Measurements from ENCODE around the gene IL6ST.
"Not testable (repeated sequence)": the region's sequence is repeated elsewhere in the genome, so short reads cannot be mapped to it uniquely, and the experiment has no call there.

IL6ST gene

DNA sequence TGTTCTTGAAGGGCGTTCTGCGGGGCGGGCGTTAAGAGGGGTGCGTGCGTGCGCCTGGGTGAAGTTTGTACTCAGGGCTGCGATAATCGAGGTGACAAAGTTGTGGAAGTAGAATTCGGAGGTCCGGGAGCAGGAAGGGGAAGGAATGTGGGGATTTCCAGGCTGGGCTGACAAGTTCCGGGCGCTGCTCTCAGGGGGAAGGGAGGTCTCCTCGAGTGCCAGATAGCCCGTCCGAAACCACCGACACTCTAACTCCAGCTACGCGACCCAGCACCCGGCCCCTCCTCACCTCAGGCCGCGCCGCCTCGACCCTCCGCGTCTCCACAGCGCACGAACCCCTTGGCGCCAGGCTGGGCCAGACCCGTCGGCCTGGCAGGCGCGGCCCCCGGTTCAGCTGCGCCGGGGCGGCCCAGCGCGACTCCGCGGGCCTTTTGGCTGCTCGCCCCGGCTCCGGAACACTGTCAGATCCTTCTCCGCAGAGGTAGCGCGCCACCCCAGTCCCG, at the start of gene IL6ST:
TSS of gene IL6ST (minus strand) at position 469 of the 503 bp plus-strand sequence. CDS start 18,685 bp downstream, outside the sequence.
- no peak for DNase-seq (ENCODE audit: low read depth, low spot score)
- peak within 1 kb of the TSS; percentile 92 for H3K27ac ChIP-seq

DNA sequence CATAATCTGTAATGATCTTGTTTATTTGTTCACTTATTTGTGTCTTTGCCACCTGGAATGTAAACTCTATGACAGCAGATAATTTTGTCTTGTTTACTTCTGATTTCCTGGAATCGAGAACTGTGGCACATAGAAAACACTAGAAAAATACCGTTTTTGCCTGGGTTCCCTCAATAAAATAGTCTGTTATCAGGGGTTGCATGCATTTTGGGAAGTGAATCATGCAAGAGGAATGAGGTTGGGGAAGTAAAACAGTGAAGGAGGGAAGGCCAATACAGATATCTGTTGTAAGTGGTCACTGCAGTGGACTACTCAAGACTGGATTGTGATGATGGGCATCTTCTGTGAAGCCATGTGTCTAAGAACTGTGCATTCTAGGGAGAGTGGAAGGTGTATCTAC, 45.2 kb upstream of the IL6ST start:
- no peak overlapping the region for H3K27ac ChIP-seq
- no peak for DNase-seq (ENCODE audit: low read depth, low spot score)

DNA sequence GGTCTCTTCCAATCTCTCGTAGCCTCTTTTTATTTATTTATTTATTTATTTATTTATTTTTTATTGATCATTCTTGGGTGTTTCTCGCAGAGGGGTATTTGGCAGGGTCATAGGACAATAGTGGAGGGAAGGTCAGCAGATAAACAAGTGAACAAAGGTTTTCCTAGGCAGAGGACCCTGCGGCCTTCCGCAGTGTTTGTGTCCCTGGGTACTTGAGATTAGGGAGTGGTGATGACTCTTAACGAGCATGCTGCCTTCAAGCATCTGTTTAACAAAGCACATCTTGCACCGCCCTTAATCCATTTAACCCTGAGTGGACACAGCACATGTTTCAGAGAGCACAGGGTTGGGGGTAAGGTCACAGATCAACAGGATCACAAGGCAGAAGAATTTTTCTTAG, 43.4 kb upstream of the IL6ST start:
- DNase-seq (ENCODE audit: low read depth, low spot score), result not testable (repeated sequence)

DNA sequence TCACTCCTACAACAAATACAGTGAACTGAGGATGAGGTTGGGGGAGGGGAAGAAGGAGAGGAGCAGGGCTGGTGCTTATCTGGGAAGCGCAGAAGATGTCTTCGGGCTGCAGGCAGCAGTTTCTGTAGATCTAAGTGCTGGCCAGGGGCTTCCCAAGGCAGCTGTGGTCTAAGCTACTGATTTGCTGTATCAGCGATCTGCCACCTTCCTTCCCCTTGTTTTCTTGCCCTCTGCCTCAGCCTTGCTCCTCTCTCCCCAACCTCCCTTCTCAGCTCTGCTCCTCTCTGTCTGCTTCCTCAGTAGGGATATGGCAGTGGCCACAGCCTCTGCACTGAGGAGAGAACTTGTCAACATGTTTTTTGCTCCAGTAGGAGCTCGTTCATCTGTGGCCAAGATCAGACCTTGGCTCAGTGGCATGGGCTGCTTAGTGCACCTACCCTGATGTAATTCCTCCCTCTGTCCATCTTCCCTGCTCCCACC, 42.8 kb upstream of the IL6ST start:
- H3K27ac ChIP-seq, result no peak overlapping the region
- DNase-seq (ENCODE audit: low read depth, low spot score), result no peak

More for the DNA sequence above, 43.4 kb upstream of the IL6ST start:
- H3K27ac ChIP-seq, result not testable (repeated sequence)

DNA sequence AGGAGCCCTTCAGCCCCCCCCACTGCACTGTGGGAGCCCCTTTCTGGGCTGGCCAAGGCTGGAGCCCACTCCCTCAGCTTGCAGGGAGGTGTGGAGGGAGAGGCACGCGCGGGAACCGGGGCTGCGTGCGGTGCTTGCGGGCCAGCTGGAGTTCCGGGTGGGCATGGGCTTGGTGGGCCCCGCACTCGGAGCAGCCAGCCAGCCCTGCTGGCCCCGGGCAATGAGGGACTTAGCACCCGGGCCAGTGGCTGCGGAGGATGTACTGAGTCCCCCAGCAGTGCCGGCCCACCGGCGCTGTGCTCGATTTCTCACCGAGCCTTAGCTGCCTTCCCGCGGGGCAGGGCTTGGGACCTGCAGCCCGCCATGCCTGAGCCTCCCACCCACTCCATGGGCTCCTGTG, 40.6 kb upstream of the IL6ST start:
- not testable (repeated sequence) for DNase-seq (ENCODE audit: low read depth, low spot score); H3K27ac ChIP-seq

DNA sequence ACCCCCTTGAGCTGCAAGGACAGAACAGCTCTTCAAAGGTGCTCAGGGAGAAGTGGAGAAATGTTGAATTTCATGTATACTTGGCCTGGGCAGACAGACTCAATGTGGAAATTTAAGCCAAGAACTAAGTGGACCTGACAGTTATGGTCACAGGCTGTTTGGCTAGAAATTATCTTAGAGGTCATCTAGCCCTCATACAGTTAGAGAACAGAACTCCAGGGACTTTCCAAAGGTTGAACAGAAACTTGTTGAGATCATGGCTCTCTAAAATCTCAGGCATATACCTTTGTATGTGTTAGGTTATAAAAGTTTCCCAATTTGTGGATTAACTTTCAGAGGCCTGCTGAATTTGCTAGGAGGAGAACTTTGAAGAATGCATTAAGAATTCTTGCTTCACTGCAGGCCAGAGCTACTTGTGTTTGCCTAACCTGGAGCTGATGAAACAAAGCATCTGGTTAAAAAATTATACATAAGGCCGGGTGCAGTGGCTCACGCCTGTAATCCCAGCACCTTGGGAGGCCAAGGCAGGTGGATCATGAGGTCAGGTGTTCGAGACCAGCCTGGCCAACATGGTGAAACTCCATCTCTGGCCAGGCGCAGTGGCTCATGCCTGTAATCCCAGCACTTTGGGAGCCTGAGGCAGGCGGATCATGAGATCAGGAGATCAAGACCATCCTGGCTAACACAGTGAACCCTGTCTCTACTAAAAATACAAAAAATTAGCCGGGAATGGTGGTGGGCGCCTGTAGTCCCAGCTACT, 35.3 kb upstream of the IL6ST start:
- not testable (repeated sequence) for DNase-seq (ENCODE audit: low read depth, low spot score); H3K27ac ChIP-seq

DNA sequence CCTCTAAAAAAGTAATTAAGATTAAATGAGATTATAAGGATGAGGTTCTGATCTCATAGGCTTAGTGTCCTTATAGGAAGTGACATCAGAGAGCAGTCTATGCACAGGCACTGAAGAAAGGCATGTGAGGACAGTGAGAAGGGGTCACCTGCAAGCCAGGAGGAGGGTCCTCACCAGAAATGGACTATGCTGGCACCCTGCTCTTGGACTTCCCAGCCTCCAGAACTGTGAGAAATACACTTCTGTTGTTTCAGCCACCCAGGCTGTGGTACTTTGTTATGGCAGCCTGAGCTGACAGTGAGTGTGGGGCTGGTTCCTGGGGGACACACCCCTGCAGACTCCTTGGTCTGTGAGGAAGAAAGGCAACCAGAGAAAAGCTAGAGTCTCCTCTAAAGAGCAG, 34.7 kb upstream of the IL6ST start:
- DNase-seq (ENCODE audit: low read depth, low spot score), result no peak
- H3K27ac ChIP-seq, result no peak overlapping the region

DNA sequence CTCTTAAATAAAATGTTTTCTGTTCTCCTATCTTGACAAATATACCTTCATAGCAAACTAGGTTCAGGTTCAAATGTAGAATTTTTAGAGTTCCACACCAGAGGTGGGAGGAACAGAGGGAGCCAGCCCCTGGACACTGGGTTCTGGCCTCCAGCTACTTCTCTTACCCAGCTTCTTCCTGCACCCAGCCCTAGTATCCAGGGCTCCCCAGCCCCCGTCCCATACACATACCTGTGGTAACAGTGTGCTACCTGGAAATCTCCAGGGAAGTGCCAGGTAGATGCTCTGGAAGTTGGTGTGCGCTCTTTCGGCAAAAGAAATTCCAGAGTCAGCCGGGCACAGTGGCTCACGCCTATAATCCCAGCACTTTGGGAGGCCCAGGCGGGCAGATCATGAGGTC, 33.9 kb upstream of the IL6ST start:
- no peak overlapping the region for H3K27ac ChIP-seq
- DNase-seq (ENCODE audit: low read depth, low spot score), result no peak

DNA sequence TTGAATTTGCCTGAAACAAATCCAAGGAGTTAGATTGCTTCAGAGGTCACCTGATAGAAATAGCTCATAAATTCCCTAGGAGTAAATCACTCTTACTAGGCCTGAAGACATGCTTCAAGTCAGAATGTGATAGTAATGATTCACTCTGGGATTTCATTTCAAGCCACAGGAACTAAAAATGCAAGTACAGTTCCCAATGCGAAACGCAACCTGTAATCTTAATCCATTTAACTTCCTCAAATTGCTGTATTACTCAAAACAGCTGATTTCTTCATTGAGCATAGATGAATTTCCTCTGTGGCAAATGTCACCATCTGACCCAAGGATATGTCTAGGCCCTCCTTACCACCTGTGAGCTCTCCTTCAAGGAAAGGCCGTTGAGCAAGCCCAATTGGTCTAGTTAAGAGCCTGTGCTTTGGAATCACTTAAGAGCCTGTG, 32.1 kb upstream of the IL6ST start:
- peak; percentile 68 for DNase-seq (ENCODE audit: low read depth, low spot score)
- peak overlapping the region; percentile 73 for H3K27ac ChIP-seq

DNA sequence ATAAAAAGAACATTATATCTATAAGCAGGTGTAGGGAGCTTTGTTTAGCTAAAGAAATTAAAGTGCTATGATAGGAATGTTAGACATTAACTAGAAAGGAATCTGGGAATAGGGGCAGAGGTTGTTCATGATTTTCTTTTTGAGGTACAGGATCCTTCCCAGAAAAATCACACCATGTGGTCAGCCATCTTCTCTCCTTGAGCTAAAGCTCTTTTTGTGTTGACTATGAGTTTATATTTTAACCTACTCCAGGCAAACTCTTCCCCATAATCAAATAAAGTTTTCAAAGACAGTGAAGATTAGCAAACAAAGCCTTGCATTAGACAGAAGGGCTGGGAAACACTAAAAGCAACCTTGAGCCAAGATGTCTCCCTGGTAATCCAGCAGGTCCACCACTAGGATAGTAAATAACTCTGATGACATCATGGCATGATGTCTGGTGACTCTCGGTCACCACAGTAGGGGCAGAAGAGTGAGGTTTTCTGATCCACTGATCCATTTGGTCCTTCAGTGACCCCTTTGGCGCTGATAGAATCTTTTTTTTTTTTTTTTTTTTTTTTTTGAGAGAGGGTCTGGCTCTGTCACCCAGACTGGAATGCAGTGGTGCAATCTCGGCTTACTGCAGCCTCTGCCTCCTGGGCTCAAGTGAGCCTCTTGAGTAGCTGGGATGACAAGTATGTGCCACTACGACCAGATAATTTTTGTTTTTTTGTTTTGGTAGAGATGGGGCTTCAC, 30.6 kb upstream of the IL6ST start:
- no peak for DNase-seq (ENCODE audit: low read depth, low spot score)
- no peak overlapping the region for H3K27ac ChIP-seq

DNA sequence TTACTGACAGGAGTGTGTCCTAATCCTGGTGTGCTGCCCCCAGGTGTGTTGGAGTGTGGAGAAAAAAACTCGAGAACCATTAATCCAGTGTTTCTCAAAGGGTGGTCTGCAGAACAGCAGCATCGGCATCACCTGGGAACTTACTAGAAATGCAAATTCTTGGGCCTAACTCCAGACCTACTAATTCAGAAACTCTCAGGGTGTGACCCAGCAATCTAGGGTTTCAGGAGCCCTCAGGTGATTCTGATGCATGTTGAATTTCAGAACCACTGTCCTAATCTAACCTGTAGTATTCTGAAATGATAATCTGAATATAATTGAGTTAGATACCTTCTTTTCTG, 30.0 kb upstream of the IL6ST start:
- H3K27ac ChIP-seq, result no peak overlapping the region
- DNase-seq (ENCODE audit: low read depth, low spot score), result no peak

DNA sequence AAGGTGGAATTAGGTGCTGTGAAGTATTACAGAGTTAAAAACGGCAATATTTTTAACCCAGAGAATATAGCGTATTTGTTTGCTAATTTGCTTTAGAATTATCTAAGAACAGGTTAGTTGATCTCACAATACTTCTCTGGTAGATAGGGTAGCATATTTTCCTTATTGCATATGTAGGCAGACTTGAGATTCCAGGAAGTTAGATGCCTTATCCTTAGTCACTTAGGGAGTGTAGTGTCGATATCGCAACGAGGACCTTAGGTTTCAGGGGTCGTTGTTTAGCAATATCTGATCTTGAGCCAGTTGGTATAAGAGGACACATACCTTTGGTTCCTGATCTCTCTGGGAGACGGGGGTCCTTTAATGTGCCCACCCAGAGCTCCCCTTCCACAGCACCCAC, 28.5 kb upstream of the IL6ST start:
- H3K27ac ChIP-seq, result no peak overlapping the region
- DNase-seq (ENCODE audit: low read depth, low spot score), result no peak

DNA sequence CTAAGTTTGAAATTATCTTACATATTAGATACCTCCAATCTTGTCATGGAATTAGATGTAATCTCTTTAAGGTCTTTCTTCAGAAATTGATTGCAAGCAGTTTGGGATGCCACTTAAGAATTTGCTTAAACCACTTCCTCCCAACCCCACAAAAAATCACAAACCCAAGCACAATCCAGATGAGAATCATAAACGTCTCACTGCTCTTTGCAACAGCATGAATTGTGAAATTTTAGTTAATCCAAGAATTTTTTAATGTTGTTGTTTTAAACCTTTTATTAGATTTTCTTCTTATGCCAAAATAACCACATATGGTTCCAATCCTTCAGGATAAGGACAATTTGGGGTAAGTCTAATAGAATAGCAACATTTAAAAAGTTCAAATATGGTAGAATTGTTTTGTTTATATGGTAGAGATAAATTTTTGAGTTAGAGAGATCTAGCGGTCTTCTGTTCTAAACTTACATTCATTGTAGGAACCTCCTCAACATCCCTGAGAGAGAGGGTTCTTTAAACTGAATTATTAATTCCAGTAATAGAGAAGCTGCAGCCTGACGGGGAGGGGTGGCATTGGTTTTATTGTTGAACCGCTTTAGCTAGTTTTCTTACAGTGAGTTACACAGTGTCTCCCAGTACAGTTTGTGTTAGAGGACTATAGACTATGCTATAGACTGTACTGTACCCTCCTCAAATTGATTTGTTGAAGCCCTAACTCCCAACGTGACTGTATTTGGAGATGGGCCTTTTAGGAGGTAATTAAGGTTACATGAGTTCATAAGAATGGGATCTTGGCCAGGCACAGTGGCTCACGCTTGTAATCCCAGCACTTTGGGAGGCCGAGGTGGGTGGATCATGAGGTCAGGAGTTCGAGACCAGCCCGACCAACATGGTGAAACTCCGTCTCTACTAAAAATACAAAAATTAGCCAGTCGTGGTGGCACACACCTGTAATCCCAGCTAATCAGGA, 24.8 kb upstream of the IL6ST start:
- no peak overlapping the region for H3K27ac ChIP-seq
- DNase-seq (ENCODE audit: low read depth, low spot score), result no peak

DNA sequence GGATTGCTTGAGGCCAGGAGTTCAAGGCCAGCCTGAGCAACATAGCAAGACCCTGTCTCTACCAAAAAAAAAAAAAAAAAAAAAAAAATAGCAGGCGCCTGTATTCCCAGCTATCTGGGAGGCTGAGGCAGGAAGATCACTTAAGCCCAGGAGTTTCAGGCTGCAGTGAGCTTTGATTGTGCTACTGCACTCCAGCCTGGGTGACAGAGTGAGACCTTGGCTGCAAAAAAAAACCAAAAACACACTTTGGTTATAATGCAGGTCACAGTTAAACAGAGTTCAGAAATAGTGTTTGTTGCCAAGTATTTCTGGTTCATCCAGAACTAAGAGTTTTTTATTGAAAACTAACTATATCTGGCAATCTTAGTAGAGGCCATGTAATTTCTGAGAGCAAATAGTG, 24.1 kb upstream of the IL6ST start:
- no peak overlapping the region for H3K27ac ChIP-seq

DNA sequence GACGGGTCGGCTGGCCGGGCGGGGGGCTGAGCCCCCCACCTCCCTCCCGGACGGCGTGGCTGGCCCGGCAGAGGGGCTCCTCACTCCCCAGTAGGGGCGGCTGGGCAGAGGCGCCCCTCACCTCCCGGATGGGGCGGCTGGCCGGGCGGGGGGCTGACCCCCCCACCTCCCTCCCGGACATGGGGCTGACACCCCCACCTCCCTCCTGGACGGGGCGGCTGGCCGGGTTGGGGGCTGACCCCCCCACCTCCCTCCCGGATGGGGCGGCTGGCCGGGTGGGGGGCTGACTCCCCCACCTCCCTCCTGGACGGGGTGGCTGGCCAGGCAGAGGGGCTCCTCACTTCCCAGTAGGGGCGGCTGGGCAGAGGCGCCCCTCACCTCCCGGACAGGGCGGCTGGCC, 19.9 kb upstream of the IL6ST start:
- H3K27ac ChIP-seq, result not testable (repeated sequence)

More for the DNA sequence above, 24.1 kb upstream of the IL6ST start:
- no peak for DNase-seq (ENCODE audit: low read depth, low spot score)

DNA sequence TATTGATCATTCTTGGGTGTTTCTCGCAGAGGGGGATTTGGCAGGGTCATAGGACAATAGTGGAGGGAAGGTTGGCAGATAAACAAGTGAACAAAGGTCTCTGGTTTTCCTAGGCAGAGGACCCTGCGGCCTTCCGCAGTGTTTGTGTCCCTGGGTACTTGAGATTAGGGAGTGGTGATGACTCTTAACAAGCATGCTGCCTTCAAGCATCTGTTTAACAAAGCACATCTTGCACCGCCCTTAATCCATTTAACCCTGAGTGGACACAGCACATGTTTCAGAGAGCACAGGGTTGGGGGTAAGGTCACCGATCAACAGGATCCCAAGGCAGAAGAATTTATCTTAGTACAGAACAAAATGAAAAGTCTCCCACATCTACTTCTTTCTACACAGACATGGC, 19.2 kb upstream of the IL6ST start:
- not testable (repeated sequence) for H3K27ac ChIP-seq; DNase-seq (ENCODE audit: low read depth, low spot score)

More for the DNA sequence above, 19.9 kb upstream of the IL6ST start:
- not testable (repeated sequence) for DNase-seq (ENCODE audit: low read depth, low spot score)

DNA sequence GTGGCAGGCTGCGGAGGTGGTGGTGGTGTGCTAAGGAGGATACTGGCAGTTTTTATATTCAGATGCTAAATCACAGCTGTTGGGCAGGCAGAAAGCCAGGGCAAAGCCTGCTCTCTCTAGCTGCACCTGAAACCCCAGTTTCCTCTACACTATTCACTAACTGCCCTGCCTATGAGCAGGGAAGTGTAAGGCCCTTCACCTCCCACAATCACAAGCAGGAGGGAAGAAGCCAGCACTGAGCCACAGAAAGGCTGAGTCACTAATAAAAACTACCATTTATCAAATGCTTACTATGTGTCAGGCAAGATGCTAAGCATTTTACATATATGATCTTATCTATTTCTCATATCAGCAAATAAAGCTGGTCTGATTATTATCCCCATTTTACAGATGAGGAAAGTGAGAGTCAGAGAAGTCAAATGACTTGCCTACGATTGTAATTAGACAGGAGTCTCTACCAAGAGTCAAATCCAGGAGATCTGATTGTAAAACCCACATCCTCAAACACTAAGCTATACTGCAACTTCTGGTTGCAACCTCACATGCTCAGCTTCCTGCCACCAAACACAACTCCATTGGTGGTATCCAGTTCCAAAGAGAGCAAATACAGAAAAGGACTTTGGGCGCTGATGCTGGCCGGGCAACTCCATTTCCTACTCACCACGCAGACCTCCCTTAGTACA, 17.7 kb upstream of the IL6ST start:
- DNase-seq (ENCODE audit: low read depth, low spot score), result peak; percentile 53
- H3K27ac ChIP-seq, result peak overlapping the region; percentile 61

DNA sequence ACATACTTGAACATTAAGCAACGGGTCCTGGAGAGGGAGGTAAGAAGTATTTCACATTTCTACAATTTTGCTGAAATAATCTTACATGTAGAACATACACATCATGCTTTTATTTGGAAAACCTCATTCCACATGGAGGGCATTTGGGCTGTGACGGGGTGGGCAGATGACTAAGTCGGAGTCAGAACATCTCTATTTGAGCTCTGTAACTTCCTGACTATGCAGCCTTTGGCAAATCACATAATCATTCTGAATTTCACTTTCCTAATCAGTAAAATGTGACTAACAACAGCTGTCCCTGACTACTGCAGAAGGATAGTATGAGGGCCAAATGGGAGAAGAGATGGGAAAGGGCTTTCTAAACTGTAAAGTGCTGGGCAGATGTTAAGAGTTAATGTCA, 17.1 kb upstream of the IL6ST start:
- H3K27ac ChIP-seq, result peak overlapping the region; percentile 61
- no peak for DNase-seq (ENCODE audit: low read depth, low spot score)

DNA sequence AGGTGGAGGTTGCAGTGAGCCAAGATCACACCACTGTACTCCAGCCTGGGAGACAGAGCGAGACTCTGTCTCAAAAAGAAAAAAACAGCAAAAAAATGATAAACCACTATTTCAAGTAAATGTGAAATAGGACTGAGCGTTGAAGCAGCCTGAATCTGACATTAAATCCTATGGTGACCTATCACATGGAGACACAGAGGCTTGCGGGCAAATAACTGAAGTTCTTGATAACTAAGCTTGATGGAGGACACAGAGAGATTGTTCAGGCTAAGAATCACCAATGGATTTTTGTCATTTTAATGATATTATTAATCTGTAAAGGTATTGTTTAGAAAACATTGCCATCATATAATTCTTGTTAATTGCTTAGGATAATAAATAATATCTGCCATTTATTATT, 15.7 kb upstream of the IL6ST start:
- no peak overlapping the region for H3K27ac ChIP-seq
- no peak for DNase-seq (ENCODE audit: low read depth, low spot score)

DNA sequence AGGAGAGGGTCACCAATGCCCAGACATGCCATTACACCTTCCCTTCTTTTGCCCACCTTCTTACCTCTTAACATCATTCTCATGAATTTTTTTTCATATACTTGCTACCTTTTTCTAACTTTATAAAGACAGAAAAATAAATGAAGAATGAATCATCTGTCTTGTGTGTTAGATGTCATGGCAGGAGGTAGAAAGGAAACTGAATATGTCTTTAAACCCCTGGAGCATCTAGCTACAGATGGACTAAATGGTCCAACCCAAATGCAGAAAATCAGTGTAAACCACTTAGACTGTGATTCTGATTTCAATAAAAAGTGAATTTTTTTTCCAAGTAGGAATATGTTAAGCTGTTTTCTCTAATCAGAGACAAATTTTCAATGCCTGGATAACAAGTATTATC, 11.8 kb upstream of the IL6ST start:
- no peak for DNase-seq (ENCODE audit: low read depth, low spot score)
- no peak overlapping the region for H3K27ac ChIP-seq
